Measurements from ENCODE around the gene GRM2.

GRM2 gene

GRCh38 chr3:51706788-51707731, at the start of gene GRM2:
GRM2 (plus strand) TSS chr3:51707068; CDS start chr3:51708984, 1,916 bp downstream.
- DNase-seq (ENCODE audit: insufficient read length, low spot score) = no peak
- no peak for TF ChIP-seq POLR2A (IDR thresholded peaks at IDR 0.05; ENCODE audit: low read depth, low read length)
- no peak for FAIRE-seq

GRCh38 chr3:51657234-51657633, 49.6 kb upstream of the GRM2 start:
- FAIRE-seq = no peak

GRCh38 chr3:51659942-51660341, 46.9 kb upstream of the GRM2 start:
- no peak for TF ChIP-seq POLR2A (IDR thresholded peaks at IDR 0.05; ENCODE audit: low read depth, low read length)
- DNase-seq (ENCODE audit: insufficient read length, low spot score) = no peak

More at GRCh38 chr3:51657234-51657633, 49.6 kb upstream of the GRM2 start:
- TF ChIP-seq POLR2A (IDR thresholded peaks at IDR 0.05; ENCODE audit: low read depth, low read length) = no peak
- no peak for DNase-seq (ENCODE audit: insufficient read length, low spot score)

GRCh38 chr3:51662456-51662855, 44.4 kb upstream of the GRM2 start:
- TF ChIP-seq POLR2A (IDR thresholded peaks at IDR 0.05; ENCODE audit: low read depth, low read length) = no peak
- FAIRE-seq = no peak
- DNase-seq (ENCODE audit: insufficient read length, low spot score) = no peak

More at GRCh38 chr3:51659942-51660341, 46.9 kb upstream of the GRM2 start:
- no peak for FAIRE-seq

- no peak for TF ChIP-seq POLR2A (IDR thresholded peaks at IDR 0.05; ENCODE audit: low read depth, low read length)
- no peak for DNase-seq (ENCODE audit: insufficient read length, low spot score)
- no peak for FAIRE-seq
These were observed 38.1 kb upstream of the GRM2 start for GRCh38 chr3:51668756-51669155.

GRCh38 chr3:51669241-51670052, 37.4 kb upstream of the GRM2 start:
- FAIRE-seq = peak; percentile 86
- DNase-seq (ENCODE audit: insufficient read length, low spot score) = peak; percentile 76

GRCh38 chr3:51670053-51670822, 36.6 kb upstream of the GRM2 start:
- no peak for DNase-seq (ENCODE audit: insufficient read length, low spot score)
- no peak for TF ChIP-seq POLR2A (IDR thresholded peaks at IDR 0.05; ENCODE audit: low read depth, low read length)
- no peak for FAIRE-seq

More at GRCh38 chr3:51669241-51670052, 37.4 kb upstream of the GRM2 start:
- TF ChIP-seq POLR2A (IDR thresholded peaks at IDR 0.05; ENCODE audit: low read depth, low read length) = no peak

- DNase-seq (ENCODE audit: insufficient read length, low spot score) (peak; percentile 93), FAIRE-seq (no peak)
- TF ChIP-seq POLR2A (IDR thresholded peaks at IDR 0.05; ENCODE audit: low read depth, low read length) = peak; percentile 83
These were observed 35.8 kb upstream of the GRM2 start, which contains the start of gene TEX264 for GRCh38 chr3:51670823-51671733. TEX264 (plus strand) TSS chr3:51671252; CDS start chr3:51674305, 3,053 bp downstream.

- no peak for FAIRE-seq
- peak; percentile 66; the same call in 1 of the 2 replicates for TF ChIP-seq POLR2A (IDR thresholded peaks at IDR 0.05; ENCODE audit: low read depth, low read length)
- DNase-seq (ENCODE audit: insufficient read length, low spot score) = peak; percentile 68
These were observed 35.0 kb upstream of the GRM2 start for GRCh38 chr3:51671734-51672475.

- FAIRE-seq (no peak), DNase-seq (ENCODE audit: insufficient read length, low spot score) (no peak)
- TF ChIP-seq POLR2A (IDR thresholded peaks at IDR 0.05; ENCODE audit: low read depth, low read length) = no peak
These were observed 33.6 kb upstream of the GRM2 start for GRCh38 chr3:51673181-51673801.

Data from H54 (cell line).